Ovary (tissue), 3 donors: ENCODE measurements around the gene GRIK1.

Source experiments
- EP300 ChIP-seq: sonication (generic); formaldehyde crosslinking; IDR thresholded peaks from one replicate; pipeline ENCODE4 v1.6.1; 2017; ENCODE audit warnings: antibody characterized with exemption
- POLR2A ChIP-seq: fragments of 450-650 bp; IDR thresholded peaks from one replicate; pipeline ENCODE4 v1.6.1; 2017; ENCODE audit warnings: antibody characterized with exemption, mild to moderate bottlenecking, moderate library complexity
- TF ChIP-seq, protein P1 (sequence below), 3 donors: fragments of 450-650 bp in 2 of 3; fragments of 200-600 bp in 1 of 3; IDR thresholded peaks; one replicate each; pipeline versions ENCODE4 v1.5.1 to v1.8.0; 2016 to 2022; ENCODE audit warnings: antibody characterized with exemption in 3 of 3, mild to moderate bottlenecking in 1 of 3
- donor health status: DM: no; HTN: no; CAD: no.

DNA sequence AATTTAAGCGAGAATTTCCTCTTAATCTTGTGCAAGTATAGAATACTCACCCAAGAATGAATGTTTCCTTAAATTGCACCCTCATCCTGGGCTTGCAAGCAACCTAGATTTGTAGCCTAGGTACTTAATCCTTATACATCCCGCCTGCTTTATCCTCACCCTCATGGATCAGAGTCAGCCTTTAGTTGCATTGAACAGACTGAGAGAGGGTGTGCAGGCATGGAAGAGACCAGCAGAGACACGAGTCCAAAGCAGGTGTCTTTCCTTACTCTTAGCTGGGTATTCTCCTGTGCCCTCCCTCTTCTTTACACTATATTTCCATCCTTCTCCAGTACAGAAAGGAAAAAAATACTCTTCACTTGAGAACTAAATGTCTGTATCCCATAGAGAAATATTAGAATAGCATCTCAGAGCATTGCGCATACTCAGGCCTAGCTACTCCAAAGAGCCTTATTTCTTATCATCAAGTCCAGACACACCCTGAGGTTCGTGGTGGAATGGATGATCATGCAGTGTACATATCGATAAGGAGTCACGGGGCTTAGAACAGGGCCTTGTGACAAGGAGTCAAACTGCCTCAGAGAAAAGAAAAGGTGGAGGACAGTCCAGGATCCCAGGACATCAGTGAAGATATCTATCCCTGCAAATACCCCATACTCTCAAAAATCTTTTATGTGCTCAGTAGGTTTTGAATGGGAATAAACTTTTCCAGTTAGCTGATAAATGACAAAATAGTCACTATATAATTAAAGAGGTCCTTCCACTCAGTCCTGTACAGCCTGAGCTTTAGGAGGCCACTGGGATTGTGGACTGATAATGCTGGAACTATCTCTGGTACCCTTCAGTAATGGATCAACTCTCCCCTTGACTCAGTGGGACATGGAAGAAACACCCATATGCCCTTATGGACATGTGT, 297.9 kb downstream of the GRIK1 start:
- TF ChIP-seq, protein P1, sequence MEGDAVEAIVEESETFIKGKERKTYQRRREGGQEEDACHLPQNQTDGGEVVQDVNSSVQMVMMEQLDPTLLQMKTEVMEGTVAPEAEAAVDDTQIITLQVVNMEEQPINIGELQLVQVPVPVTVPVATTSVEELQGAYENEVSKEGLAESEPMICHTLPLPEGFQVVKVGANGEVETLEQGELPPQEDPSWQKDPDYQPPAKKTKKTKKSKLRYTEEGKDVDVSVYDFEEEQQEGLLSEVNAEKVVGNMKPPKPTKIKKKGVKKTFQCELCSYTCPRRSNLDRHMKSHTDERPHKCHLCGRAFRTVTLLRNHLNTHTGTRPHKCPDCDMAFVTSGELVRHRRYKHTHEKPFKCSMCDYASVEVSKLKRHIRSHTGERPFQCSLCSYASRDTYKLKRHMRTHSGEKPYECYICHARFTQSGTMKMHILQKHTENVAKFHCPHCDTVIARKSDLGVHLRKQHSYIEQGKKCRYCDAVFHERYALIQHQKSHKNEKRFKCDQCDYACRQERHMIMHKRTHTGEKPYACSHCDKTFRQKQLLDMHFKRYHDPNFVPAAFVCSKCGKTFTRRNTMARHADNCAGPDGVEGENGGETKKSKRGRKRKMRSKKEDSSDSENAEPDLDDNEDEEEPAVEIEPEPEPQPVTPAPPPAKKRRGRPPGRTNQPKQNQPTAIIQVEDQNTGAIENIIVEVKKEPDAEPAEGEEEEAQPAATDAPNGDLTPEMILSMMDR (IDR thresholded peaks at IDR 0.05) = no peak
- TF ChIP-seq EP300 = no peak
- TF ChIP-seq POLR2A = no peak
